GM23338 (cell line): ENCODE measurements around the gene HOXD9.

Source experiments
- CTCF ChIP-seq, 2 experiments: fragments of 200-600 bp in 1 of 2; sonication (generic) in 1 of 2; conservative IDR thresholded peaks; 2 replicates each; pipeline versions ENCODE4 v1.5.1 to v1.6.1; 2016 to 2017; ENCODE audit warnings: antibody characterized with exemption in 2 of 2, low read depth in 2 of 2, mild to moderate bottlenecking in 2 of 2, moderate library complexity in 1 of 2
- EZH2phosphoT487 ChIP-seq: fragments of 200-600 bp; sonication (generic); IDR thresholded peaks from one replicate; pipeline ENCODE4 v1.8.1; 2018; ENCODE audit warnings: antibody characterized with exemption; ENCODE audit not compliant: unreplicated experiment
- POLR2AphosphoS5 ChIP-seq: IDR thresholded peaks from 2 replicates; pipeline ENCODE4 v1.6.1; 2016; ENCODE audit warnings: antibody characterized with exemption, low read depth
- REST ChIP-seq: IDR thresholded peaks from one replicate; pipeline ENCODE4 v1.6.1; 2018; ENCODE audit warnings: antibody characterized with exemption; ENCODE audit not compliant: unreplicated experiment

- TF ChIP-seq EZH2phosphoT487 (no peak), CTCF (conservative IDR thresholded peaks at IDR 0.05; ENCODE audit: low read depth in 2 of 2) (peak; percentile 74 to 93), REST (no peak), POLR2AphosphoS5 (no peak)
Measured at GRCh38 chr2:176096986-176097819, 25.3 kb upstream of the HOXD9 start.
